HL-60 (cell line): ENCODE data around the gene FBXL5.
A peak's percentile ranks its signal among the peaks of the same experiment; 100 is the strongest.

ENCODE experiments used
- DNase-seq, 2 experiments: peaks; one replicate each; pipeline ENCODE4 v3.0.0-alpha.2; 2010 to 2020; ENCODE audit warnings: low read depth in 1 of 2, low spot score in 1 of 2
- H3K27ac ChIP-seq: fragments of 250-450 bp; sonication (Bioruptor Pico); replicated peaks from 2 replicates; pipeline ENCODE4 v1.5.1; 2020; ENCODE audit warnings: mild to moderate bottlenecking, moderate library complexity
- H3K27me3 ChIP-seq: fragments of 250-450 bp; sonication (Bioruptor Pico); 2 replicates; pipeline ENCODE4 v1.5.1; 2021; ENCODE audit warnings: mild to moderate bottlenecking, moderate library complexity; ENCODE audit not compliant: insufficient read depth, poor library complexity, severe bottlenecking
- H3K4me3 ChIP-seq: replicated peaks from 2 replicates; pipeline ENCODE4 v1.5.1; 2011; ENCODE audit warnings: mild to moderate bottlenecking, control low read depth, low read length; ENCODE audit not compliant: insufficient read depth
- GABPA ChIP-seq: IDR thresholded peaks from 2 replicates; pipeline ENCODE4 v1.6.1; 2012; ENCODE audit warnings: low read depth
- POLR2AphosphoS5 ChIP-seq: IDR thresholded peaks from 2 replicates; pipeline ENCODE4 v1.6.1; 2012; ENCODE audit warnings: low read depth
- SPI1 ChIP-seq: IDR thresholded peaks from 2 replicates; pipeline ENCODE4 v1.6.1; 2012; ENCODE audit warnings: low read depth, mild to moderate bottlenecking, borderline replicate concordance
- TF ChIP-seq, protein P1 (sequence below): IDR thresholded peaks from 2 replicates; pipeline ENCODE4 v1.6.1; 2012; ENCODE audit warnings: low read depth; ENCODE audit not compliant: insufficient replicate concordance
- TF ChIP-seq, protein P2 (sequence below): IDR thresholded peaks from one replicate; pipeline ENCODE4 v1.5.1; 2011; ENCODE audit warnings: low read length, control low read depth, inconsistent platforms; ENCODE audit not compliant: insufficient read depth

FBXL5 gene

DNA sequence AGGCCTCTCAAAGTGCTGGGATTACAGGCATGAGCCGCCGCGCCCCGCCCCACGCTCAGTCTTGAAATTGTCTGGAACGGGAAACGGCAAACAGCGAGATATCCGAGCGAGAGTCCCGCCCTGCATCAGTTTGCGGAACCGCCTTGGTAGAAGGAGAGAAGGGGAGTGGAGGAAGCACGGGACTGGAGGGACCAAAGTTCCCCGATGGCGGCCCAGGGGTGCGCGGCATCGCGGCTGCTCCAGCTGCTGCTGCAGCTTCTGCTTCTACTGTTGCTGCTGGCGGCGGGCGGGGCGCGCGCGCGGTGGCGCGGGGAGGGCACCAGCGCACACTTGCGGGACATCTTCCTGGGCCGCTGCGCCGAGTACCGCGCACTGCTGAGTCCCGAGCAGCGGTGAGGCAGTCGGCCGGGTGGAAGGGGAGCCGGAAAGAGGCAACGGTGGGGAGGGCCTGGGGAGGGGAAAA, 47.8 kb upstream of the FBXL5 start, which contains the start of gene BST1:
BST1 (plus strand) TSS at position 125 of the 463 bp plus-strand sequence; CDS start at position 205, 80 bp downstream.
- Histone ChIP-seq H3K27me3 (no peaks in the 10 kb centered on the region), H3K27ac (peak within 1 kb of the TSS; percentile 58), H3K4me3 (peak within 1 kb of the TSS; percentile 62)
- peak; percentile 70 to 95 for DNase-seq
- TF ChIP-seq, protein P1, sequence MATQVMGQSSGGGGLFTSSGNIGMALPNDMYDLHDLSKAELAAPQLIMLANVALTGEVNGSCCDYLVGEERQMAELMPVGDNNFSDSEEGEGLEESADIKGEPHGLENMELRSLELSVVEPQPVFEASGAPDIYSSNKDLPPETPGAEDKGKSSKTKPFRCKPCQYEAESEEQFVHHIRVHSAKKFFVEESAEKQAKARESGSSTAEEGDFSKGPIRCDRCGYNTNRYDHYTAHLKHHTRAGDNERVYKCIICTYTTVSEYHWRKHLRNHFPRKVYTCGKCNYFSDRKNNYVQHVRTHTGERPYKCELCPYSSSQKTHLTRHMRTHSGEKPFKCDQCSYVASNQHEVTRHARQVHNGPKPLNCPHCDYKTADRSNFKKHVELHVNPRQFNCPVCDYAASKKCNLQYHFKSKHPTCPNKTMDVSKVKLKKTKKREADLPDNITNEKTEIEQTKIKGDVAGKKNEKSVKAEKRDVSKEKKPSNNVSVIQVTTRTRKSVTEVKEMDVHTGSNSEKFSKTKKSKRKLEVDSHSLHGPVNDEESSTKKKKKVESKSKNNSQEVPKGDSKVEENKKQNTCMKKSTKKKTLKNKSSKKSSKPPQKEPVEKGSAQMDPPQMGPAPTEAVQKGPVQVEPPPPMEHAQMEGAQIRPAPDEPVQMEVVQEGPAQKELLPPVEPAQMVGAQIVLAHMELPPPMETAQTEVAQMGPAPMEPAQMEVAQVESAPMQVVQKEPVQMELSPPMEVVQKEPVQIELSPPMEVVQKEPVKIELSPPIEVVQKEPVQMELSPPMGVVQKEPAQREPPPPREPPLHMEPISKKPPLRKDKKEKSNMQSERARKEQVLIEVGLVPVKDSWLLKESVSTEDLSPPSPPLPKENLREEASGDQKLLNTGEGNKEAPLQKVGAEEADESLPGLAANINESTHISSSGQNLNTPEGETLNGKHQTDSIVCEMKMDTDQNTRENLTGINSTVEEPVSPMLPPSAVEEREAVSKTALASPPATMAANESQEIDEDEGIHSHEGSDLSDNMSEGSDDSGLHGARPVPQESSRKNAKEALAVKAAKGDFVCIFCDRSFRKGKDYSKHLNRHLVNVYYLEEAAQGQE = peak; percentile 50
- TF ChIP-seq SPI1 = peak; percentile 88; the same call in 1 of the 2 replicates
- peak; percentile 63; the same call in 1 of the 2 replicates for TF ChIP-seq POLR2AphosphoS5
- TF ChIP-seq, protein P2, sequence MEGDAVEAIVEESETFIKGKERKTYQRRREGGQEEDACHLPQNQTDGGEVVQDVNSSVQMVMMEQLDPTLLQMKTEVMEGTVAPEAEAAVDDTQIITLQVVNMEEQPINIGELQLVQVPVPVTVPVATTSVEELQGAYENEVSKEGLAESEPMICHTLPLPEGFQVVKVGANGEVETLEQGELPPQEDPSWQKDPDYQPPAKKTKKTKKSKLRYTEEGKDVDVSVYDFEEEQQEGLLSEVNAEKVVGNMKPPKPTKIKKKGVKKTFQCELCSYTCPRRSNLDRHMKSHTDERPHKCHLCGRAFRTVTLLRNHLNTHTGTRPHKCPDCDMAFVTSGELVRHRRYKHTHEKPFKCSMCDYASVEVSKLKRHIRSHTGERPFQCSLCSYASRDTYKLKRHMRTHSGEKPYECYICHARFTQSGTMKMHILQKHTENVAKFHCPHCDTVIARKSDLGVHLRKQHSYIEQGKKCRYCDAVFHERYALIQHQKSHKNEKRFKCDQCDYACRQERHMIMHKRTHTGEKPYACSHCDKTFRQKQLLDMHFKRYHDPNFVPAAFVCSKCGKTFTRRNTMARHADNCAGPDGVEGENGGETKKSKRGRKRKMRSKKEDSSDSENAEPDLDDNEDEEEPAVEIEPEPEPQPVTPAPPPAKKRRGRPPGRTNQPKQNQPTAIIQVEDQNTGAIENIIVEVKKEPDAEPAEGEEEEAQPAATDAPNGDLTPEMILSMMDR = no peak

DNA sequence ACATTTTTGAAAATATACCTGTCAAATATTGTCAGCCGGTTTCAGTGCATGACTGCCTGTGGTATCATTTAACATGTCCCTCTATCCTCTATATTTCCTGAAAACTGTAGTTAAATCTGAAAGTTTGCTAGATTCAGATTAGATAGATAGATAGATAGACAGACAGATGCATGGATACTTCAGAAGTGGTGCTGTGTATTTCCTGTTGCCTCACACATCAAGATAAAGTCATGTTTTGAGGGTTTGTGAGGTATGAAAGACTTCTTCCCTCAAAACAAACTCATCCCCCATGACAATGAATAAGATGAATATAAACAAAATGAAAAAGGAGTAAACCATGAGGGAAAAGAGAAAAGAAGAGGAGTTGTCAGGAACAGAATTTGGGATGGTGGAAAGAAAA, 41.7 kb upstream of the FBXL5 start:
- Histone ChIP-seq H3K27me3 (no peaks in the 10 kb centered on the region), H3K4me3 (no peak overlapping the region), H3K27ac (no peak overlapping the region)
- DNase-seq = no peak
- TF ChIP-seq, protein P1 = no peak

DNA sequence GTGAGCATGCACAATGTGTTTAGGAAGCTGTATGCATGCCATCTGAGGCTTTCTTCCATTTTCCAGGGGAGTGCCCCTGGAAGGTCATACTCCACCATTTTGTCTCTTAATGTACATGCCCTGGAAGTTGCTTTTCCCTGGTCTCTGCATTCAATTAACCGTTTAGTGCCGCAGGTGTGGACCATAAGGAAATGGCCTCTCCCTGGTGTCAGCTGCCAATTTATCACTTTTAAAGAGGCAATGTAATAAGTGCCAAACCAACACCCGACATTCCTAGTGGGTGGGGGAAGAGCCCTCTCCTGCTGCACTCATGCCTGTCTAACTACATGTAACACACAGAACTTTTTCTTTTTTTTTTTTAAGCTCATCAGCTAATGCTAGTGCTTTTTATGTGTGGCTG, 40.6 kb upstream of the FBXL5 start:
- no peak for DNase-seq
- Histone ChIP-seq H3K27ac (no peak overlapping the region), H3K4me3 (no peak overlapping the region), H3K27me3 (no peaks in the 10 kb centered on the region)
- TF ChIP-seq, protein P1 = no peak
- TF ChIP-seq SPI1 = no peak
- TF ChIP-seq, protein P2 = no peak
- no peak for TF ChIP-seq POLR2AphosphoS5
- TF ChIP-seq GABPA = no peak

DNA sequence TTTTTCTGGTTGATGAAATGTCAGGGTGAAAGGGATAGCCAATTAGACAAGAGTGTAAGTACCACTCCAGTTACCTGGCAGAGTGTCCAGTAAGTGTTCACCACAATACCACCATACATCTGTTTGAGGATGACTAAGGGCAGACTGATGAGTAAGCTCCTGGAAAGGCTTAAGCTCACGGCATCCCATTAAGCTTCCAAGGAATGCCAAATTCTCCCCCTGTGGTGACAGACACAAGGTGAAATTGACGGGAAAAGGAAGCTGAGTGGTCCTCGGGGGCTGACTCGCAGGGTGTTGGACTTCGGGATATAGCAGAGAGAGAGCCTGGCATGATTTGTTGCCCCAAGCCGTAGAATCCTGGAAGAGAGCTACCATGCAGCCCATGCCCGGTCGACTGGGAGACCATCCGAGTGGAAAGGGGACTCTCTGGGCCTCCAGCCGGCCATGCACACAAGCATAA, 40.1 kb upstream of the FBXL5 start:
- DNase-seq = no peak
- Histone ChIP-seq H3K4me3 (no peak overlapping the region), H3K27me3 (no peaks in the 10 kb centered on the region), H3K27ac (no peak overlapping the region)
- TF ChIP-seq, protein P1 = no peak
- no peak for TF ChIP-seq POLR2AphosphoS5
- TF ChIP-seq, protein P2 = no peak
- TF ChIP-seq SPI1 = no peak
- no peak for TF ChIP-seq GABPA
